ENCODE results near the gene CLEC2A. TPM values are rescaled to one million over a fixed set of nuclear protein-coding genes. Genes with fewer than 3 reads are reported as not detected.
"Not testable (repeated sequence)": the region's sequence is repeated elsewhere in the genome, so short reads cannot be mapped to it uniquely, and the experiment has no call there.

Gene CLEC2A
- total and polyA plus RNA-seq, 4 donors = not detected

DNA sequence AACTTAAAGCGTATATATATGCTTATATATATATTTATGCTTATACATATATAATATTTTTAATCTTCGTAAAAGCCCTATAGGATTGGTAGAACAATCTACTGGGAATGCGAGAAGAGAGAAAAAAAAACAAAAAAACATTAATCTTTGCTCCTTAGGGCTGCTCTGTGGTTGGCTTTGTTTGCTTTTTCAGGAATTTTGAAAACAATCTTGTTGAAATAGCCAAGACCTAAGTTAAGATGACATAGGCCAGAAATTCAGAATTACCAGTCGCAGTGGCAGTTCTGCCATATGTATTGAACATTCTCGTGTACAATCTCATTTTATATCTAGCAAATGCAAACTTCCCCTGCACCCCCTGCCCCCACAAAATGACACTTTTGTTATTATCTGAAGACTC is 50.2 kb downstream of the CLEC2A start:
- WGBS, 2 donors = 92 to 96% methylated on average over 5 of the region's 5 CpGs
- no peaks in the 10 kb centered on the region for H3K36me3 ChIP-seq (ENCODE audit: control insufficient read depth in 4 of 4, insufficient read depth in 4 of 4, low read length in 4 of 4)
- H3K9ac ChIP-seq (ENCODE audit: insufficient read depth in 1 of 2, low read length in 2 of 2) = no peak overlapping the region
- no peak overlapping the region for H3K27ac ChIP-seq (ENCODE audit: low read depth in 1 of 2, low read length in 1 of 2)
- DNase-seq (no peak), ATAC-seq (ENCODE audit: insufficient read depth, low FRiP score) (no peak)
- no peaks in the 10 kb centered on the region for H3K4me1 ChIP-seq (ENCODE audit: control insufficient read depth in 5 of 5, insufficient read depth in 5 of 5, low read length in 5 of 5)
- TF ChIP-seq, protein P1, sequence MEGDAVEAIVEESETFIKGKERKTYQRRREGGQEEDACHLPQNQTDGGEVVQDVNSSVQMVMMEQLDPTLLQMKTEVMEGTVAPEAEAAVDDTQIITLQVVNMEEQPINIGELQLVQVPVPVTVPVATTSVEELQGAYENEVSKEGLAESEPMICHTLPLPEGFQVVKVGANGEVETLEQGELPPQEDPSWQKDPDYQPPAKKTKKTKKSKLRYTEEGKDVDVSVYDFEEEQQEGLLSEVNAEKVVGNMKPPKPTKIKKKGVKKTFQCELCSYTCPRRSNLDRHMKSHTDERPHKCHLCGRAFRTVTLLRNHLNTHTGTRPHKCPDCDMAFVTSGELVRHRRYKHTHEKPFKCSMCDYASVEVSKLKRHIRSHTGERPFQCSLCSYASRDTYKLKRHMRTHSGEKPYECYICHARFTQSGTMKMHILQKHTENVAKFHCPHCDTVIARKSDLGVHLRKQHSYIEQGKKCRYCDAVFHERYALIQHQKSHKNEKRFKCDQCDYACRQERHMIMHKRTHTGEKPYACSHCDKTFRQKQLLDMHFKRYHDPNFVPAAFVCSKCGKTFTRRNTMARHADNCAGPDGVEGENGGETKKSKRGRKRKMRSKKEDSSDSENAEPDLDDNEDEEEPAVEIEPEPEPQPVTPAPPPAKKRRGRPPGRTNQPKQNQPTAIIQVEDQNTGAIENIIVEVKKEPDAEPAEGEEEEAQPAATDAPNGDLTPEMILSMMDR (IDR thresholded peaks at IDR 0.05; ENCODE audit: control extremely low read depth, extremely low read depth) = no peak
- no peaks in the 10 kb centered on the region for H3K9me3 ChIP-seq (ENCODE audit: control insufficient read depth in 4 of 4, insufficient read depth in 3 of 4, low read length in 3 of 4)
- H3K4me3 ChIP-seq = no peak overlapping the region
- peaks cover 0 to 2% (median 0%) of the 10 kb centered on the region in 3 donors for H3K27me3 ChIP-seq (ENCODE audit: control insufficient read depth in 3 of 3, insufficient read depth in 3 of 3, low read length in 2 of 3)

DNA sequence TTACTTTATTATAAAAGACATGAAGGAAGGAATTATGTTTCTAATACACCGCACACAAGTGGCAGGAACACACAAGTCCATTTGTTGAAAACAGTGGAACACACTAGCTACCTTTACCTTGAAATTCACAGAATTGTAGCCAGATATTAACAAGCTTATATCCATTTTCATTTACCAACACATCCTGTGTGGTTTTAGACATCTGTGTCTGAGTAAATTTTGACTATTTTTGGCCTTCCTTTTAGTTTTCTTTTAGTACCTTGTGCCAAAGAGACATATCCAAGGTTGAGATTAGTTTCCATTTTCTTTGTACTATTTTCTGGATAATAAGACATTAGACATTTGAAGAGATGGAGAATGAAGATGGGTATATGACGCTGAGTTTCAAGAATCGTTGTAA is 50.9 kb downstream of the CLEC2A start, which contains the start of gene KLRF2:
Gene KLRF2, plus strand, starts transcription at position 244 of the 400 bp plus-strand sequence. Its CDS starts 107 bp downstream, at position 351.
- 94 to 98% methylated on average over 3 of the region's 3 CpGs for WGBS, 2 donors
- no peak for ATAC-seq (ENCODE audit: insufficient read depth, low FRiP score)

DNA sequence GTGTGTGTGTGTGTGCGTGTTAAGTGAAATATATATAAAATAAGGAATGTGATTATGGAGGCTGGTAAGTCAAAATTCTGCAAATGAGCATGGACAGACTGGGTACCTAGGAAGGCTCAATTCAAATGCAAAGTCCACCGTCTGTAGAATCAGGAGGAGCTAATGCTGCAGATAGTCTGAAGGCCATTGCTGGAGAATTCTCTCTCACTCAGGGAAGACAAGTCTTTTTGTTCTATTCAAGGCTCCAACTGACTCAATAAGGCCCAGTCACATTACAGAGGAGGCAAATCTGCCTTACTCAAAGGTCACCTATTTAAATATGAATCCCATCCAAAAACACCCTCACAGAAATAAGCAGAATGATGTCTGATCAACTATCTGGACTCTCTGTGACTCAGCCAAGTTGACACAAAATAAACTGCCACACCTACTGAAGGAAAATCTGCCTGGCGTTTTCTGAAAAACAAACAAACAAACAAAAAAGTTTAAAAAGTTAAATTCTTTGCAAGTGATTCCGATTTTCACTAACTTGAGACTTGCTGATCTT is 51.6 kb downstream of the CLEC2A start:
- WGBS, 2 donors = 88 to 92% methylated on average over 4 of the region's 4 CpGs
- Histone ChIP-seq H3K36me3 (ENCODE audit: control insufficient read depth in 4 of 4, insufficient read depth in 4 of 4, low read length in 4 of 4) (no peaks in the 10 kb centered on the region), H3K27ac (ENCODE audit: low read depth in 1 of 2, low read length in 1 of 2) (no peak overlapping the region), H3K4me3 (no peak overlapping the region), H3K9me3 (ENCODE audit: control insufficient read depth in 4 of 4, insufficient read depth in 3 of 4, low read length in 3 of 4) (no peaks in the 10 kb centered on the region), H3K4me1 (ENCODE audit: control insufficient read depth in 5 of 5, insufficient read depth in 5 of 5, low read length in 5 of 5) (no peaks in the 10 kb centered on the region), H3K27me3 (ENCODE audit: control insufficient read depth in 3 of 3, insufficient read depth in 3 of 3, low read length in 2 of 3) (no peaks in the 10 kb centered on the region), H3K9ac (ENCODE audit: insufficient read depth in 1 of 2, low read length in 2 of 2) (no peak overlapping the region)
- DNase-seq (no peak), ATAC-seq (ENCODE audit: insufficient read depth, low FRiP score) (no peak)
- TF ChIP-seq, protein P1 (IDR thresholded peaks at IDR 0.05; ENCODE audit: control extremely low read depth, extremely low read depth) = no peak

More for the DNA sequence above, 50.9 kb downstream of the CLEC2A start, which contains the start of gene KLRF2:
- DNase-seq = no peak
- Histone ChIP-seq H3K27ac (ENCODE audit: low read depth in 1 of 2, low read length in 1 of 2) (no peak within 1 kb of the TSS), H3K9ac (ENCODE audit: insufficient read depth in 1 of 2, low read length in 2 of 2) (no peak within 1 kb of the TSS), H3K36me3 (ENCODE audit: control insufficient read depth in 4 of 4, insufficient read depth in 4 of 4, low read length in 4 of 4) (no peaks in the 10 kb centered on the region), H3K27me3 (ENCODE audit: control insufficient read depth in 3 of 3, insufficient read depth in 3 of 3, low read length in 2 of 3) (no peaks in the 10 kb centered on the region), H3K4me3 (no peak within 1 kb of the TSS), H3K4me1 (ENCODE audit: control insufficient read depth in 5 of 5, insufficient read depth in 5 of 5, low read length in 5 of 5) (no peaks in the 10 kb centered on the region), H3K9me3 (ENCODE audit: control insufficient read depth in 4 of 4, insufficient read depth in 3 of 4, low read length in 3 of 4) (no peaks in the 10 kb centered on the region)
- TF ChIP-seq, protein P1 (IDR thresholded peaks at IDR 0.05; ENCODE audit: control extremely low read depth, extremely low read depth) = no peak

DNA sequence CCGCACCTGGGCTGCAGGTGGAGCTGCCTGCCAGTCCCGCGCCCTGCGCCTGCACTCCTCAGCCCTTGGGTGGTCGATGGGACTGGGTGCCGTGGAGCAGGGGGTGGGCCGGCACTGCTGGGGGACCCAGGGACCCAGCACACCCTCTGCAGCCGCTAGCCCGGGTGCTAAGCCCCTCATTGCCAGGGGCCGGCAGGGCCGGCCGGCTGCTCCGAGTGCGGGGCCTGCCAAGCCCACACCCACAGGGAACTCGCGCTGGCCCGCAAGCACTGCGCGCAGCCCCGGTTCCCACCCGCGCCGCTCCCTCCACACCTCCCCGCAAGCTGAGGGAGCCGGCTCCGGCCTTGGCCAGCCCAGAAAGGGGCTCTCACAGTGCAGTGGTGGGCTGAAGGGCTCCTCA is 56.0 kb downstream of the CLEC2A start:
- not testable (repeated sequence) for DNase-seq; H3K9ac ChIP-seq (ENCODE audit: insufficient read depth in 1 of 2, low read length in 2 of 2); H3K36me3 ChIP-seq (ENCODE audit: control insufficient read depth in 4 of 4, insufficient read depth in 4 of 4, low read length in 4 of 4); ATAC-seq (ENCODE audit: insufficient read depth, low FRiP score); H3K4me1 ChIP-seq (ENCODE audit: control insufficient read depth in 5 of 5, insufficient read depth in 5 of 5, low read length in 5 of 5); H3K27me3 ChIP-seq (ENCODE audit: control insufficient read depth in 3 of 3, insufficient read depth in 3 of 3, low read length in 2 of 3); H3K4me3 ChIP-seq; H3K27ac ChIP-seq (ENCODE audit: low read depth in 1 of 2, low read length in 1 of 2); H3K9me3 ChIP-seq (ENCODE audit: control insufficient read depth in 4 of 4, insufficient read depth in 3 of 4, low read length in 3 of 4)
- 96% methylated on average over 16 to 26 of the region's 26 CpGs for WGBS, 2 donors
